Right ventricle myocardium superior (tissue), 1 donor: ENCODE results near the gene ERG. TPM values are rescaled to one million over a fixed set of nuclear protein-coding genes. Genes with fewer than 3 reads are reported as not detected.

Experiments
- ATAC-seq: fragments of 200-7000 bp; cut with Tn5 transposase; one replicate; pipeline ENCODE4 v1.9.1; 2020; ENCODE audit warnings: mild to moderate bottlenecking; ENCODE audit not compliant: poor library complexity
- DNase-seq: peaks from one replicate; pipeline ENCODE4 v3.0.0-alpha.2; 2020
- intact Hi-C: fragments of 100-400 bp; cut with DNase I; formaldehyde crosslinking; loops from one replicate; pipeline ENCODE4 v1.11.2; 2022
- total RNA-seq: library from RNA; stranded (reverse); fragmentation: NEBNext Ultra II Directional; extraction: Animal tissue kit (Norgen Biotek cat#: 25700); gene quantifications from one replicate; pipeline ENCODE4 v1.2.1, GENCODE V29; 2021
- donor health status: DM: no; HTN: yes; CAD: no; lungs with severe emphysema.

The ERG gene
- total RNA-seq, 1 donor from 2014 or later, result 17.8 TPM

GRCh38 chr21:38333301-38334272, 164.7 kb downstream of the ERG start:
- ATAC-seq (peak; percentile 77), DNase-seq (peak; percentile 70)
- intact Hi-C loops, result no loop called here

DNA sequence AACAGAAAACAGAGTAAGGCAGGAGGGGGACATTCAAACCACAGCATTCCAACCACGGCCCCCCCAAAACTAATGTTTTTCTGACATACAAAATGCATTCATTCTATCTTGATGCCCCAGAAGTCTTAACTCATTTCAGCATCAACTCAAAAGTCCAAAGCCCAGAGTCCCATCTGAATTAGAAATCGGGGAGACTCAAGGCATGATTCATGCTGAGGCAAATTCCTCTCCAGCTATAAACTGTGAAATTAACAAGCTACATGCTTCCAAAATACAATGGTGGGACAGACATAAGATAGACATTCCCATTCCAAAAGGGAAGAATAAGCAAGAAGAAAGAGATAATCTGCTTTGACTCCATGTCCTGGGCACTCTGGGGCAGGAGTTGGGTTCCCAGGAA, 167.6 kb downstream of the ERG start:
- intact Hi-C loops, result no loop called here
- ATAC-seq (no peak), DNase-seq (no peak)

Other genes with a start within 250 kb of the ERG start
- gene KCNJ15, start 241.5 kb downstream of the ERG start, total RNA-seq, result 0.83 TPM